Hematopoietic multipotent progenitor cell treated with erythropoietin and hydrocortisone succinate and interleukin-3 and kit ligand, for 8 days (in vitro differentiated cells): ENCODE measurements around the gene CRLF1.

Source experiments
- DNase-seq: peaks from one replicate; pipeline ENCODE4 v3.0.0-alpha.2; 2015

CRLF1 gene

DNA sequence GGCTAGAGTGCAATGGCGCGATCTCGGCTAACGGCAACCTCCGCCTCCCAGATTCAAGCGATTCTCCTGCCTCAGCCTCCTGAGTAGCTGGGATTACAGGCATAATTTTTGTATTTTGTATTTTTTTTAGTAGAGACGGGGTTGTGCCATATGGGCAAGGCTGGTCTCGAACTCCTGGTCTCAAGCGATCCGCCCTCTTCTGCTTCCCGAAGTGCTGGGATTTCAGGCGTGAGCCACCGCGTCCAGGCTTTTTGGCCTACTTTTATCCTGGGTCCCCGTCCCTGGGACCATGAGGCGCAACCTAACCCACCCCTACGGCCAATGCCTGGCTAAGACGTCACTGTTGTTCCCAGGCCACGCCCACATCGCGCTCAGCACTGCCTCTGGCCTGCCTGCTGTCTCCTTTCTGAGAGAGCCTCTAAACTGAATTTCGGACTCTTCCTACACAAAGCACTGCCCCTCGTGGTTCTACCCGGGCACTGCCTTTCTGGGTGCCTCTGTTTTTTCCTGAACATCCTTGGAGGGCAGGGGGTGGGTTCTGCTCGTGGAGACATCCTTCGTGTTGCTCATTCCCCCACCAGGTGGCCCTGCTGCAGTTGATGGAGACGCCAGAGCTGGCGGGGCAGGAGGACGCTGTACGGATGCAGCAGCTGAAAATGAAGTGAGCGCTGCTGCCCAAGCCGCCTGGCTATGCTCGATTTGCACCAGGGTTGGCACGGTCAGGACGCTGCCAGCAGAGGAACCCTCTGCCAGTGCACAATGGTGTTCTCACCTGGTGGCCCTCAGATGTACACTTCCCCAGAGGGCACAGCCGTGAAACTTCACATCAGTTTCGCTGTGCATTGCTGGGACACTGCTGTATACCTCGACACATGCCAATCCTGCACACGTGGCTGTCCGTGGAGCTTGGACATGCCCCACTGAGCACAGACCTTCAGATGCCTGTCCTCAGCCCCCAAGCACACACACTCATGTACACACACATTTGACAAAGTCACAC, 16.0 kb downstream of the CRLF1 start:
- peak; percentile 61 for DNase-seq

DNA sequence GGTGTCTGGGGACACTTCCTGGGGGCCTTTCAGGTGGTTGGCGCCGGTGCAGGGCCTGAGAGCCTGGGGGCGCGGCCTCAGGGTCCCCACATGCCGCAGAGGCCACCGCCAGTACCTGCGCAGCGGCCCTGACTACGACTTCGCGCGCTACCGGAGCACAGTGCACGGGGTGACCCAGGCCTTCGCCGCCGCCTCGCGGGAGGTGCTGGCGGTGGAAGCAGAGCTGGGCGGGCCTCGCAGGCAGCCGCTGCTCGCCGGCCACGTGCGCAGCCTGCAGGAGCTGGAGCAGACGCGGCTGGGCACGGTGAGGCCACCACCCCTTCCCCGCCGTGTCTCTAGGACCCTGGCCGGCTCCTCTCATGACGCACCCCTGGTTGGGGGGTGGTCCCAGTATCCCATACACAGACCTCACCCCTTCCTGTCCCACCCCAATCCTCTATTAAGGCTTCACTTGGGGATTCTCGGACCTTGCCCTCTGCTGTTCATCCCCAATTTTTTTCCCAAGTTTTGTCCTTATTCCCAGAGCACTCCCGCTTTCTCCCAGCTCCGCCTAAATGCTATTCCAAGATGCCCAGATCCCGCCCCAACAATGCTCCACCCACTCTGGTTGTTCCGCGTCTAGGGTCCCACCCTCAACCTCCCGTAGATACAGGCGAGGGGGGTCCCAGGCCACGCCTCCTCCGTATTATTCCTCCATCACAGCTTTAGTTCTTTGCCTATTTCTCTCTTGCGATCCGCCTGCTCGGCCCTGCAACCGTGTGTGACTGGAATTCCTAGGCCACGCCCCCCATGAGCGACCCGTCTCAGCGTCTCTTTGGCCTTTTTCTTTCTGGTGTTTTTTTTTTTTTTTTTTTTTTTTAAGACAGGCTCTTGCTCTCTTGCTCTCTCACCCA, 17.0 kb downstream of the CRLF1 start:
- DNase-seq: peak; percentile 72

DNA sequence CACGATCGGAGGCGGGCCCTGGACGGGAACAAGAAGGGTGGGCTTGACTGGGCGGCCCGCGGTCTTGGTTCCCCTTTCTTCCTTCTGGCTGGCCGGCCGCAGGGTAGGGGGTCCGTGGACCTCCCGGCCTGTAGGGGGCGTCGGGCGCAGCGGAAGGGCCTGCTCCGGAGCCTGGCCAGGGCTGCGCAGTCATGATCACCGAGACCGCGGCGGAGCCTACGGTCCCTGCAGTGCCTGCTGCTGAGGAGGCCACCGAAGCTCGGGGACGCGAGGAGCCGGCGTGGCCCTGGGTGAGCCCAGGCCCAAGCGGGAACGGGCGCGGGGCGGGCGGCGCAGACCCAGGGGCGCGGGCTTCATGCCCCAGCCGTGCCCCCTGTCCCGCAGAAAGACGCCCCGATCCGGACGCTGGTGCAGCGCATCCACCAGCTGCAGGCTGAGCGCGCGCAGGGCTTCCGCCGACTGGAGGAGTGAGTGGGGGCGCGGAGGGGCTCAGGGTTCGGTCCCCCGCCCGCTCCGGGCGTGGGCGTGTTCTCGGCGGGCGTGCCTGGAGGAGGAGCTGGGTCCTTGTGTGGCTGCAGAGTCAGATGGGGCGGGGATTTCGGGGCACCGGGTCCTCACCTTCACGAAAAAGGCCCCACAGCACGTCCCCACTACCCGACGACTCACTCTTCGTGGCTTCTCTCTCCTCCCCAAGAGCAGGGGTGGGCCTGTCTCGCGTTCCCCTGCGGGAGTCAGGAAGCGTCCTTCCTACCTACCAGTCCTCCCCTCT, 17.8 kb downstream of the CRLF1 start, which contains the start of gene REX1BD:
TSS of gene REX1BD (plus strand) at position 188 of the 769 bp plus-strand sequence. CDS start at position 192, 4 bp downstream.
- DNase-seq: peak; percentile 84

DNA sequence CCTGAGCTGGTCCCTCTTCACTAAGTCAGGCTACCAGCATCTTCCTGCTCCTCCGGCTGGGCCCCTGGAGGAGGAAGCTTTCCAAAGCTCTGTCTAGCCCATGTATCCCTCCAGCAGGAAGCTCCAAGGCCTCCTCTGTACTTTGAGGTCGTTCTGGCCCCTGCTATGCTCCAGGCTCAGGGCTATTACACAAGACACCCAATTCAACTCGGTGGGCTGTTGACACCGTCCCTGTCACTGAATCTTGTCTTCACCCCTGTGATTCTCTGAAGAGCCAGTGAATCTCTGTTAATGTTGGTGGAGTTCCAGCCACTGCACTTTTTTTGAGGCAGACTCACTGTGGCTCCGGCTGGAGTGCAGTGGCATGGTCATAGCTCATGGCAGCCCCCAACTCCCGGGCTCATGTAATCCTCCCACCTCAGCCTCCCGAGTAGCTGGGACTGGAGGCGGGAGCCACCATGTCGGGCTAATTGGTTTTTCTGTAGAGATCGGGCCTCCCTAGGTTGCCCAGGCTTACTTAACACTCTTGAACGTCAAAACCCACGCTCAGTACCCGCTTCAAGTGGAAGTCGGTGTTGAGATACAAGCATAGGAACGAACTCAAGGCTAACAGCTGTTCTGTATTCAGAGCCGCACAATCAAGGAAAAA, 18.5 kb downstream of the CRLF1 start:
- no peak for DNase-seq

DNA sequence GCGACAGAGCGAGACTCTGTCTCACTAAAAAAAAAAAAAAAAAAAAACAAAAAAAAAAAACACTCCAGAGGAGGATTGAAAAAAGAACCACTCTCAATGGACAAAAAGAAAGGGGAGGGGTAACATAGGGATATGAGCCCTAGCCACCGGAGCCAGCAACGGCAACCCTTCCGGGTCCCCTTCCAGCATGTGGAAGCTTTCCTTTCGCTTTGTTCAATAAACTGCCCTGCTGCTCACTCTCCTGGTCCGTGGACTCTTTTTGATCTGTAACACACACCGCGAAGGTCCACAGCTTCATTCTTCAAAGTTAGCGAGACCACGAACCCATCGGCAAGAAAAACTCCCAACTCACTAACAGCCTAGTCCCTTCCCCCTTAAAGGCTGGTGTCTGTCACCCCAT, 19.0 kb downstream of the CRLF1 start:
- no peak for DNase-seq

DNA sequence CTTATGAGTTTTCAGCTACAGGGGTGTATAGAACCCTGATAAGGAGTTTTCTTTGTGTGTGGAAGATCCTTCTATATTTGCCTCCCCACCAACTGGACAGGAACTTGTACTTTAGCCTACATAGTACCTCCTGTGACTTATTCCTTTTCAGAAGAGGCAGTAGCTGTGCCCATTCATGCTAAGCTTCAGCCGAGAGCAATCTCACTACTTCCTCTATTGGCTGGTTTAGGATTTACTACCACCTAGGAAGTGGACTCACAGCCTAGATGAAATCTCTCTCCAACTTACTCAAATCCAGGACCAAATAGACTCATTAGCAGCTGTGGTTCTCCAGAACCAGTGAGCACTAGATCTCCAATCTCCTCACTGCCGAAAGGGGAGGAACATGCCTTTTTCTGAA, 20.3 kb downstream of the CRLF1 start:
- no peak for DNase-seq

DNA sequence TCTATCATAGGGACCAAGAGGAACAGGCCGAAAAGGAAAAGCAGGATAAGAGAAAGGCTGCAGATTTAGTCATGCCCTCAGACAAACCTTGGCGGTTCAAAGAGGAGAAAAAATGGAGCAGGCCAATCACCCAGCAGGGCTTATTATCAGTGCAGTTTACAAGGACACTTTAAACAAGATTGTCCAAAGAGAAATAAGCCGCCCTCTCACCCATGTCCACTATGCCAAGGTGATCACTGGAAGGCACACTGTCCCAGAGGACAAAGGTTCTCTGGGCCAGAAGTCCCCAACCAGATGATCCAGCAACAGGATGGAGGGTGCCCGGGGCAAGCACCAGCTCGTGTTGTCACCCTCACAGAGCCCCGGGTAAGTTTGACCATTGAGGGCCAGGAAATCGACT, 26.3 kb downstream of the CRLF1 start:
- no peak for DNase-seq

DNA sequence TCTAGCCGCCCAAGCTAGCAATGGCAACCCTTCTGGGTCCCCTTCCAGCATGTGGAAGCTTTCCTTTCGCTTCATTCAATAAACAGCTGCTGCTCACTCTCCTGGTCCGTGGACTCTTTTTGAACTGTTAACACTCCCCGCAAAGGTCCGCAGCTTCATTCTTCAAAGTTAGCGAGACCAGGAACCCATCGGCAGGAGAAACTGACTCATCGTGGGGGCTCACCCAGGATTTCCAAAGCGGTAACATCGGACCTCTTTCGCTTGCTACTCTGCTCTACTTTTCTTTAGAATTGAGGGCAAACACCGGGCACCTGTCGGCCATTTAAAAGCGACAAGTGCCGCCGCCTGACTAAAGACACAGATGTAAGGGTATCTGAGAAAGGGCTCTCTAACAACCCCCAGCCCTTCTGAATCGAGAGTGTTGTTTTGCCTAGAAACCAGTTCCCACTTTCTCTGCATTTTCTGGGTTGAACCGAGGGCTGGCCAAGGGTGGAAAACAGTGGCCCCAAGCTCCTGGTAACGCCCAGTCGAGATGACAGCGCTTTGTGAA, 29.2 kb downstream of the CRLF1 start:
- no peak for DNase-seq

DNA sequence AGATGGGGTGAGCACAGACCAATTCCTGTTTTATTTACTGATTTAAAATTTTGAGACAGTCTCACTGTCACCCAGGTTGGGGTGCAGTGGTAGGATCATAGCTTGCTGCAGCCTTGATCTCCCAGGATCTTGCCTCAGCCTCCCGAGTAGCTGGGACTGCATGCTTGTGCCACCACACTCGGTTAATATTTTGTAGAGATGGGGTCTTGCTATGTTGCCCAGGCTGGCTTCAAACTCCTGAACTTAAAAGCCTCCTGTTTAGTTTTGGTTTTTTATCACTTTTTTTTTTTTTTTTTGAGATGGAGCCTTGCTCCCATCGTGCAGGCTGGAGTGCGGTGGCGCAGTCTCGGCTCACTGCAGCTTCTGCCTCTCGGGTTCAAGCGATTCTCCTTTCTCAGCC, 30.2 kb downstream of the CRLF1 start:
- no peak for DNase-seq

DNA sequence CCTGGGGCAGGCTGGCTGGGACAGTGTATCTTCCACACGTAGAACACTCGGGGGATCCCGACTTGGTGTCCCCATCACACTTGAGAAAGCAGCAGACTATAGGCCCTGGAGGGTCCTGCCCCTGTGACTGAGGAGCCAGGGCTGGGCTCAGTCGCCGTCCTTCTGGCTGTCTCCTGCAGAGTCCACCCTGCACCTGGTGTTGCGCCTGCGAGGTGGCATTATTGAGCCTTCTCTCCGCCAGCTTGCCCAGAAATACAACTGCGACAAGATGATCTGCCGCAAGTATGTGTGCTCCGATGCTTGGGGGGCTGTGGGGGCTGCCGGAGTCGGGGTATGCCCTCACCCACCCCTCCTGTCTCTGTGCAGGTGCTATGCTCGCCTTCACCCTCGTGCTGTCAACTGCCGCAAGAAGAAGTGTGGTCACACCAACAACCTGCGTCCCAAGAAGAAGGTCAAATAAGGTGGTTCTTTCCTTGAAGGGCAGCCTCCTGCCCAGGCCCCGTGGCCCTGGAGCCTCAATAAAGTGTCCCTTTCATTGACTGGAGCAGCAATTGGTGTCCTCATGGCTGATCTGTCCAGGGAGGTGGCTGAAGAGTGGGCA, 31.8 kb downstream of the CRLF1 start:
- no peak for DNase-seq

DNA sequence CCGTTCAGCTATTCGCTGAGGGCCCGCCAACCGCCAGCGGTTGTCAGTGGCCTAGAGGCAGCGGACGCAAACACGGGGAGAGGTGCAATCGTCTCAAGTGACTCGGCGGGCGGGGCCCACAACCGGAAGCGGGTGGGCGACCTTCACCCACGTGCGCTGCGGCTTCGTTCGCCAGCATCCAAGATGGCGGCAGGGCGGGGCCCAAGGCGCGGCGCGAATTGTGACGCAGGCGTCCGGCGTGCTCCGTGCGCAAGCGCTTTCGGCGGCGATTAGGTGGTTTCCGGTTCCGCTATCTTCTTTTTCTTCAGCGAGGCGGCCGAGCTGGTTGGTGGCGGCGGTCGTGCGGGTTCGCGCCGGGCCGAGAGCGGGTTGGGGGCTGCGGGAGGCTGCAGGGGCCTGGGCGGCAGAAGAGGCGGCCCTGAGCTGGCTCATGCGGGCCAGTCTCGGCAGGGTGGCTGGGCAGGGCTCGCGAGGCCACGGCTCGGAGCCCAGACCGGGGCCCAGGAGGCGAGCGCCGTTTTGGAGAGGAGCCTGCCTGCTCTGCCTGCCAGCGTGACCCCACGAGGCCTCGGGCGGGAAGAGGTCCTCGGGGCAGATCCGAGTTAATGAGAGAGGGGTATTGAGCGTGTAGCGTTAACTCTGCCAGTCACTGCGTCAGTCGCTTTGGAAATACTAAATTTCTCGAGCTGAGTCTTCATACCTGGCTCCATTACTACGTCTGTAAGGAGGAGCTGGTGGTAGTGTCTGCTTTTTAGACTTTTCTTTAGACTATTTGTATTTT, 34.8 kb downstream of the CRLF1 start, which contains the start of gene UBA52:
TSS of gene UBA52 (plus strand) at position 294 of the 781 bp plus-strand sequence. CDS start 1,444 bp downstream, outside the sequence.
- DNase-seq: peak; percentile 98

DNA sequence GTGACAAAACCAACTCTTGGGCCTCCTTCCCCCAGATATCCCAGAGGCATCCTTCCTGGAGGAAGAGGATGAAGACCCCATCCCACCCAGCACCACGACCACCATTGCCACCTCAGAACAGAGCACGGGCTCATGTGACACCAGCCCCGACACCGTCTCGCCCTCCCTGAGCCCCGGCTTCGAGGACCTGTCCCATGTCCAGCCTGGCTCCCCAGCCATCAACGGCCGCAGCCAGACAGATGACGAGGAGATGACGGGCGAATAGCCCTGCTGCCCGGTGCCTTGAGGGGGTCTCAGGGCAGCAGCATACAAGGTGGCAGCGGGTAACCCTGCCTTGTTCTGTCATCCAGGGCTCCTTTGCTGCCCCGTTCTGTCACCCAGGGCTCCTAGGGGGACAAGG, 38.2 kb downstream of the CRLF1 start:
- DNase-seq: no peak

DNA sequence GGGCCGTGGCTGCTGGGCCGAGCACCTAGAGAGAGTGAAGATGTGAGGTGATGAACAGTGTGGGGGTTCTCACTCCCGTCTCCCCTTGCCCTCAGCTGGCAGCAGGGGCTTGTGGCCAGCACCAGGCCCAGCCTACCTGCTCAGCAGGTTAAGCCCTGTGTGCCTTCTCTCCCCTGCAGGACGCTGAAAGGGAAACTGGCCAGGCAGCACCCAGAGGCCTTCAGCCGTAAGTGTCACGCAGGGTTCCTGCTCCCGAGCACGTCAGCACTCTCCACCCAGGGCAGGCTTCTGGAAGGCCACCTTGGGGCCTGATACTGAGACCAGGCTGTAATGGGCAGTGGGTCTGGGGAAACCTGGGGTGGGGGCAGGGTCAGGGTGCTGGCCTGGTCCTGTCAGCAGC, 39.6 kb downstream of the CRLF1 start:
- DNase-seq: no peak

DNA sequence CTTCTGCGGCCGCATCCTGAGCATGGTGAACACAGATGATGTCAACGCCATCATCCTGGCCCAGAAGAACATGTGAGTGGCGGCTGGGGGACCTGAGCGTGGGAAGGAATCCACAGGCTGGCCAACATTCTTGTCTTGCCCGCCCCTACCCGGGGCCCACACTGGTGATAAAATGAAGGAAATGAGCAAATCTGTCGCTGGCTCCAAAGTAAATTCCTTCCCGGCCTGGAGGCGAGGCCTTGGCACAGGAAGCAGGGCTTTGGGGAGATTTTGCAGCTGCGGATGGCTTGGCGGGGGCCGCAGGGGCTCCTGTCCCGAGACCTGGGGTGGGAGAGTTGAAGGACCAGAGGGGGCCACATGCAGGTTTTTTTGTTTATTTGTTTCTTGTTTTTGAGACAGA, 44.5 kb downstream of the CRLF1 start:
- DNase-seq: no peak

DNA sequence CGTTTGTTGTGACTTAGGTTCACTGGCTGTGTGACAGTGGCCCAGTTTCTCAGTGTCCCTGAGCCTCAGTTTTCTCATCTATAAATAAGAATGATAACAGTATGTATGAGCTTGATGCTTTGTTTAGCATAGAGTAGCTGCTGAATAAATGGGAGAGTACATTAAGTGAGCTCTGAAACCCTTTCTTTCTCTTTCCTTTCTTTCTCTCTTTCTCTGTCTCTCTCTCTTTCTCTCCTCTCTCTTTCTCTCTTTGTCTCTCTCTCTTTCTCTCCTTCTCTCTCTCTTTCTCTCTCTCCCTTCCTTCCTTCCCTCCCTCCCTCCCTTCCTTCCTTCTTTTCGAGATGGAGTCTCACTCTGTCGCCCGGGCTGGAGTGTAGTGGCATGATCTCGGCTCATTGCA, 46.9 kb downstream of the CRLF1 start:
- DNase-seq: no peak

DNA sequence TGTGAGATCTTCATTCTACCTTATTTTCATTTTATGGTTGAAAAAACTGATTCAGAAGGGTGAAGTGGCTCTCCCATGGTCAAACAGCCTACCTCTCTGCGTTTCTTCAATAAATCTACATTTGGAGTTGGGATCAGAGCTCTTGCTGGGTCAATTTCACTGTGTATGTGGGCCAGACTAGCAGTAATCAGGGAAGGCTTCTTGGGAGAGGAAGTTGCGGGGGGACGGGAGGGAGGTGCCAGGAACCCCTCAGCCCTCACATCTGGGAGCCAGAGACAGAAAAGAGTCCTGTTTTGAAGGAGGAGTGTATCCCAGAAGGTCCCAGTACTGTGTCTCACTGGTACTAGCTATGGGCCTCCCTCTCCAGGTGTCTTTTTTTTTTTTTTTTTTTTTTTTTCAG, 48.0 kb downstream of the CRLF1 start:
- no peak for DNase-seq

DNA sequence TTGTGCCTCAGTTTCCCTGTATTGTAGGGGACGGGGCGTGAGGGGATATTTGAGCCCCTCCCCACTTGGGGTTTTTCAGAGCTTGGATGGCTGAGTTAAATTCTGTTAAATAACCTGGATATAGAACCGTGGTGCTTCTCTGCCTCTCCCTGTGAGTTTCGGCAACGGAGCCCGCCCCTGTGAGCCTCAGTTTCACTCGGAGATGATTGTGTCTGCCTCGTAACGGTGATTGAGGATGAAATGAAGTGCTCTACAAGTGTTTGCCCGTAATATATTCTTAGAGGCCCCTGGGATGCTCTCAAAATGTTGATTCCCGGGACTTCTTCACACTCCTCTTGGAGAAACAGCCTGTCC, 48.4 kb downstream of the CRLF1 start:
- DNase-seq: no peak

DNA sequence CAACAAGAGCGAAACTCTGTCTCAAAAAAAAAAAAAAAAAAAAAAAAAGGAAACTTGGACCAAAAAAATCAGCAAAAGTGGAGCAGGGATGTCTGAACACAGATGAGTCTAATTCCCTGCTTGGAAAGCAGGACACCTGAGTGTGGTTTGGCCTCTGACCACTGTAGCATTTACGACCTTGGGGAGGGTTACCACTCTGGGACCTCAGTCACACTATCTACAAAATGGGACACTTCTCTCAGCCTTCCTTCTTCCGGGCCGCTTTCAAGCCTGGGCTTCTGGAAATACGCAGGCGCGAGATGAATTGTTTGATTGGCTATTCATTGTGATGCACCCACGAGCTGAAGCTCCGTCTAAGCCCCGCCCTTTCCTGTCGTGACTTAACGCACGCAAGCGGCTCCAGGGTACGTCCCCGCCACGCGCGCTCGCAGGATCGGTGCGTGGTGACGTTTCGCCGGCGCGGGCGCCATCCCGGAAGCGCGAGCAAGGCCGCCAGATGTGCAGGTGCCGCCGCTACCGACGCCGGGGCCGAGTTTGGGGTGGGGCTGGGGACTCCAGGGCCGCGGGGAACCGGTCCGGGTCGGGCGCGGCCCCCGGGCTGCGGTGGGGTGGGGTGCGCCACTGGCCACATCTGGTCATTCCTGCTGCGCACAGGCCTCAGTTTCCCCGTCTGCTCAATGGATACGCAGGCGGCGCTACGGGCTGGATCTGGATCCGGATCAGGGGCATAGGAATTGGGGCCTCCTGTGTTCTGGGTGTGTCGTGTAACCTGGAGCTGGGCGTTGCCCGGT, 49.0 kb downstream of the CRLF1 start, which contains the start of gene KXD1:
TSS of gene KXD1 (plus strand) at position 460 of the 791 bp plus-strand sequence. CDS start 4,187 bp downstream, outside the sequence.
- DNase-seq: peak; percentile 100

DNA sequence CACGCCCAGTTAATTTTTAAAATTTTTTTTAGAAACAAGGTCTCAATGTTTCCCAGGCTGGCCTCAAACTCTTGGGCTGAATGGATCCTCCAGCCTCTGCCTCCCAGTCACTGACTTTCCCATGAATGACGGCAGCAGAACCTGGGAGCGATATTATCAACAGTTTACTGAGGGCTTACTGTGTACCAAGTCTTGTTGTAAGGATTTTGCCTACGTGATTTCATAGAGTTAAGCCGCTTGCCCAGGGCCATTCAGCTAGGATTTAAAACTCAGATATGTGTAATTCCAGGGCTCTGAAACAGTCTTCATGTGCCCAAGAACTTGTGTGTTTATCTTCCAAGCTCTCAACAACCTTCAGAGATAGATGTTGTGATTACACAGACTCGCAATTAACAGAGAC, 55.0 kb downstream of the CRLF1 start:
- DNase-seq: no peak
